Measurements from ENCODE around the gene LRFN2.

Gene LRFN2

DNA sequence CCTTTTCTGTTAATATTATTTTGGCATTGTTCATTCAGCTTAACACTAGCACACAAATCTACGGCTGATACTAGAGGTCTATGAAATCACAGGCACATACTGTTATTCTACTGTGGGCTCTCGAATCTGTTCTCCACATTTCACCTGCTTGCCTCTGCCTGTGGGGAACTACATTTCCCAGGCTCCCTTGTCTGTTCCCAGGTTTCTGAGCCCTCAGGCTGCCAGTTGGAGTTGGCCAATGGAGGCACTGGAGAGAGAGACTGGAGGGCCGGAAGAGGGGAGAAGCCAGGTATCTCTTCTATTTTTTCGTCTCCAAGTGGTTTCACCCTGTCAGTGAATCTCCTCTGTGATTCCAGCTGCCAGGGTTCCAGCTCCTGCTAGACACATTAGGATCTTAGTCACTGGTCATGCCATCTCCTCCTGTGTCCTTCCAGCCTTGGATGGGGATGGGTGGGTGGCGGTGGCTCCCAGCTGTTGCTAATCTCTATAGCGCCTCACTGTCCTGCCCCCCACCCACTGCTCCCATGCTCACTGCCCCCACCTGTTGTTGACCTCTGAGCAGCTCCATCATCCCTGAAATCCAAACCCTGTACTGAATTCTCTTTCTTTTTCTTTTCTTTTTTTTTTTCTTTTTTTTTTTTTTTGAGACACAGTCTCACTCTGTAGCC is 188.2 kb downstream of the LRFN2 start:
- no peak for DNase-seq (ENCODE audit: low read depth)

DNA sequence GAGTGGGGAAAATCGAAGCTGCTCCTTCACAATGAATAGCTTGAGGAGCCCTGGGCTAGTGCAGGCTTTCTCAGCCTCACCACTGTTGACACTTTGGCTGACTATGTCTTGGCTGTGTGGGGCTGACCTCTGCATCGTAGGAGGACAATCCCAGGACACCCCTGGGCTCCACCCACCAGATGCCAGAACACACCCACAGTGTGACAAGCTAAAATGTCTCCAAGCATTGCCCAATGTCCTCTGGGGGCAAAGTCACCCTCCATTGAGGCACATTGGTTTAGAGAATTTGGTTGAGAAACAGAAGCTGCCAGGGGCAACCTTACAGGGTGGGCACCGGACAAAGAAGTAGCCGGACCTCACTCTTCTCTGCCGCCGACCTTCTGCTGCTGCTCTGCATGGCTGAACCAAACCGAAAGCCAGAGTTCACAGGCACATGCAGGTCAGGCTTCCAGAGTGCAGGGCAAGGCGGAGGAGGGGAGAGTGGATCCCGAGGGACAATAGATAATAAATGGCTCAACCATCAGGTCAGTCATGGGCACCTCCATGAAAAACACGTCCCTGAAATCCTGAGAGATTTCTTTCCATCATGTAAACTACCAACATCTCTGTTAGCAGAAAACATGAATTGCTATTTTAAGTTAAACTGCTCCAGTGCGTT is 189.0 kb downstream of the LRFN2 start:
- DNase-seq (ENCODE audit: low read depth), result no peak

DNA sequence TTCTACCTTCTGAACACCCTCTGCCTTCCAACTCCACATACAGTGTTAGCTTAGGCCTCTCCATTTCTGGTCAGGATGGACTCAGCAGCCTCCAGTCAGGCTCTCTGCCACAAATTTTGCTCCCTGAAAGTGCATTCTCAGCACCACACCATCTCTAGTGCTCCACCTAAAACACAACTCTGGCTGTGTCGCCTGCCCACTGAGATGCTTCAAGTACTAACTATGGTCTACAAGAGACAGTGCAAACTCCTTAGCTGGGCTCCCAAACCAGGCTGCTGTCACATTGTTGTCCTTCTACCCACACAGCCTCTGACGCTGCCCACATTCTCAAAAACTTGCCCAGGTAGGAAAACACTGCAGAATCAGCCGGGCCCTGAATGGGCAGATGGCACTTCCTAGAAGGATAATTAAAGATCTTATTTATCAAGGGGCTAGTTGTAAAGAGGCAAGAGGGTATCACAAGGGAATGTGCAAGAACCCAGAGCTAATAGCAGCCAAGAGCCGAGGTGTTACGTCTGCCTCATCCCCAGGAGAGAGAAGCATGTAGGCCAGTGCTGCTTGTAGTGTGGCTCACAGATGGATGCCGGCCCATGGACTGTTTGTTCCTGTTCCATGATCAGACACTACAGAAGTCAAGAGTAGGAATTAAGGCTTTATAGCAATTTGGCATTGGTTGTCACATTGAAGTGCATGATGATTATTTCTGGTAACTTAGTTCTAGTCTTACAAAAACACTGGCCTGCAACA is 189.7 kb downstream of the LRFN2 start:
- DNase-seq (ENCODE audit: low read depth), result no peak

DNA sequence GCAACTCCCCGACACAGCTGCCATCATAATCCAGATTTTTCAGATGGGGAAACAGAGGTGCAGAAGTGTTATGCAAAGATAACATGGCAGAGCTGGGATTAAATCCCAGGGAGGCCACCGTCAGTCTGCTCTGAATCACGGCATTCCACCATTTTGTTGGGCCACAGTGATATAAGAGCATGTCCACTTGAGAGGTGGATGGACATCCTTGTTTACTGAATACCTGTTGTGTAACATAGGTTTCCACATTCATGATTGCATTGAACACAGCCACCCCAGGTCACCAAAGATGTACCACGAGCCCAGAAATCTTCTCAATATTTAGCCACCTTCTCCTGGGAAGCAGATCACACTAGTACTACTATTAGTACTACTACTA is 191.5 kb downstream of the LRFN2 start:
- DNase-seq (ENCODE audit: low read depth), result no peak

DNA sequence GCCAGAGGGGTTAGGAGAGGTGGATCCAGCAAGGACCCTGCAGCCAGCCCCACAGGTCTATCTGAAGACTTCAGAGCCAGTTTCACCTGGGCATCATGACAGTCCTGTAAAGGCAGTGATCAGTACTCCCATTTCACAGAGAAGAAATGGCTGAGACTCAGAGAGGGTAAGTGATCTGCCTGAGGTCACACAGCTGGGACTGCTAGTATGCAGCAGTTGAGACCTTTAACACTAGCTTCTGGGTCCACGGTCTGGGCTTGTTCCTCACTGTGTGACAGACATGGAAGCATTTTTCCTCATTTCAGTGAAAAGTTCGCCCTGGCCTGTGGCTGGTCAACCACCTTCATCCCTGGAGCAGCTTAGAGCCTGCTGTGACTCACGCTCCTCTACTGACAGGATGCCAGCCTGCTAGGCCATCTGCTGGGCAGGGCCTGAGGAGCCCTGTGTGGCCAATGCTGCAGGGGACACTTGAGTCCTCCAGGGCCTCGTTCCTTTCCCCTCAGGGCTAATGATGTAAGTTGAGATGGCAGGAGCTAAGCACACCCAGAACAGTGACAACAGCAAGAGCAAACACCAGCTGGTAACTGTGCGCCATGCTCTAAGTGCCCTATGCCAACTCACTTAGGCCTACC is 192.0 kb downstream of the LRFN2 start:
- no peak for DNase-seq (ENCODE audit: low read depth)

DNA sequence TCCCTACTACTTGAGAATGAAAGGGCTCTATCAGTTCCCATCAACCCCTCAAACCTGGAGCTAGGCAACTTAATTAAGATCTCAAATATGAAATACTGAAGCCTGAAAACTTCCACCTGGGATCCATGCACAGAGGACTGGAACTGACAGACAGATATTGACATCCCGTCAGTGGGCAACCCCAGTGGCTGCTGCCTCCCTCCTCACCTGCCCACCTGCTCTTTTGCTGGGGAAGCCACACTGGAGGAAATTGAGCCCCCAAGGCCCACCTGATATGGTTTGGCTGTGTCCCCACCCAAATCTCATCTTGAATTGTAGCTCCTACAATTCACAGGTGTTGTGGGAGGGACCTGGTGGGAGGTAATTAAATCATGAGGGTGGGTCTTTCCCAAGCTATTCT is 192.8 kb downstream of the LRFN2 start:
- no peak for DNase-seq (ENCODE audit: low read depth)

DNA sequence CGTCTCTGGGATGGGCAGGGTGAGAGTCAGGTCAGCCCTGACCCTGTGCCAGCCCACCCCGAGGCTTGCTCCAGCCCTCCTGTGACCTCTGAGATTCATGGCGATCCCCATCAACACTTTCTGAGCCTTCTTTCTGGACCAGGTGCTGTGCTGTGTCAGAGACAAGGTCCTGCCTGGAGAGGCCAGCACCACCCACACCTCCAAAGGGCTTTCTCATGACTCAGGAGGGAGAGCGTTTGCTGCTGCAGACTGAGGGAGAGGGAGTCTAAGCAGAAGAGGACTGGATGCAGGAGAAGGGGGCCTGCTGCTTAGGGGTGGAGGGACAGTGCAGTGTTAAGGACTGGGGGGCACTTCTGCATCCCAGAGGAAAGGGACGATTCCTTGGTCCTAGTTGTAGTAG is 193.5 kb downstream of the LRFN2 start:
- no peak for DNase-seq (ENCODE audit: low read depth)

DNA sequence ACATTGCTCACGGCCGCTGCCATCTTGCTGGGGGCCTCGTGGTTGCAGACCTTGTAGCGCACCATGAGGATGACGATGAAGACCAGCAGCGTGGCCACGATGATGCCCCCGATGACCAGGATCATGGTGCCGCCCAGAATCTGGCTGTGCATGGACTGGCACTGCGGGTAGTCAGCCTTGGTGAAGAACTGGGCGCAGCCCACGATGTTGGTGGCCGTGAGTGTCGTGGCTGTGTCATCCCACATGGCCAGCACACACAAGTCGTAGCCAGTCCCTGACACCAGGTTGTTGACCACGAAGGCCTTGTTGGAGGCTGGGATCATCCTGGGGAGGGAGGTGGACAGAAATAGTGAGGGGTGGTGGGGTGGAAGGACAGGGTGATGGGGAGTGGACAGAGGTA is 194.6 kb downstream of the LRFN2 start:
- DNase-seq (ENCODE audit: low read depth), result no peak

DNA sequence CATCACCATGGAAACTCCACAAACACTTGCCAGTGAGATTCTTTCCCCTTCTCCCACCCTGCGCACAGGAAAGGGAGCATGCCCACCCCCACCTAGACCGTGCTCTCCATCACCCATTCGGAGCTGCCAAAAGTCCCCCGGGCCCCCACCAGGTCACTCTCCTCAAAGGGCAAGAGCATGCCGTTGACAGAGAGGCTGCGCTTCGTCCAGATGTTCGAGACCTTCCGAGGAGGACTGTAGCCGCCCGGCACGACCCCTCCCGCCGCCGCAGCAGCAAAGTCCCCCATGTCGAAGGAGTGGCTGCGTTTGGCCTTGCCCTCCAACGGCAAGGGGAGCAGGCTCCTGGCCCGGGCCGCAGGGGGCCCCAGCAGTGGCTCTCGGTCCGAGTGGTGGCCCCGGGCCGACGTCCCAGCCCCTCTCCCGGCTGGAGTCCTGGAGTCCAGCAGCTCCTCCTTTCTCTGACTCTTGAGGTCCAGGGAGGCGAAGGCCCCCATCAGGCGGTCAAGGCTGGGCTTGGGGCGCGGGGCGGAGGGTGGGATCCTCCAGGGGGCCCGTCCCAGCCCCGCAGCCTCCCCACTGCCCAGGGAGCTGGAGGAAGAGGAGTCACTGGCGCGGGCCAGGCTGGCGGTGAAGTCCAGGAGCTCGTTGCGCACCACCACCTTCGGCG is 195.2 kb downstream of the LRFN2 start:
- DNase-seq (ENCODE audit: low read depth), result no peak

DNA sequence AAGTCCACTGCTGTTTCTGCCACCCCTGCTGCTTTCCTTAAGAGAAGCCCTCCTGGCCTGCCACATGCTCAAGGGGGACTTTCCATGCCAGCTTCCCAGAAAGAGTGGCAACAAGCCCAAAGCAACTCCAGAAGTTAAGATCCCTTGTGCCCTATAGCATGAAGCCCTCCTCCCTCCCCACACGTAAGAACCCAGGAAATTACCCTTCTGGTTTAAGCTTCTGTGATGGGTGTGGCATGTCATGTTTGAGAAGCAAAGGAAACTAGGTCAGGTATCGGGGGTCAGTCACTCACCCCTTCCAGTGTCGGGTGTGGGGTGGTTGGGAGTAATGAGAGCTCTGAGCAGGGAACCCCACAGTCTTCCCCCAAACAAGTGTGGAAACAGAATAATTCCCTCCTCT is 196.1 kb downstream of the LRFN2 start:
- DNase-seq (ENCODE audit: low read depth), result no peak

DNA sequence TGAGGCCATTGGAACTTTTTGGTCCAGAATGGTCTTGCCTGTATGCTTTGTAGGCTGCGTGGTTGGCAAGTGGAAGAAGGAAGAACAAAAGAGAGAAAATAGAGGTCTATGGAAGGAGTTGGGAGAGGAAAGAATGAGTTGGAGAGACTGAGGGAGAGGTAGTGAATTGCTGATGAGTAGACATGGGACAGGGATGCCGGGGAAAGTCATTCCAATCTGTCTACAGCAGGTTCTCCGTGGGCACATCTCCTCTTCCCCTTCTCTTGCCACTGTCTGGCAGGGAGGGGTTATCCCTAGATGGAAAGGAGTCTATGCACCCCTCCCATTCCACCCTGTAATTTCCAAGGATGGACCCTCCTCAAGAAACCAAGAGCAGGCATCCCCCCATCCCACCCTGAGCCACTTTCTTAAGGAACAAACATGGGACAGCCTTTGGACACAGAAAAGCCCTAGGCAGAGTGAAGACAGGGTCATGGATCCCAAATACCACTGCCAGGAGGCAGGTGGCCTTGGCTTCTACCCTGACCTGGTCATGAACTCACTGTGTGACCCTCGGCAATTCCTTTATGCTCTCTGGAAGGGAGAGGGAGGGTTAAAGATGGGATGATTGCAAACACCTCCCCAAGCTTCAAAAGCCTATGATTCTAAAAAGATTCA is 196.9 kb downstream of the LRFN2 start:
- DNase-seq (ENCODE audit: low read depth), result no peak

DNA sequence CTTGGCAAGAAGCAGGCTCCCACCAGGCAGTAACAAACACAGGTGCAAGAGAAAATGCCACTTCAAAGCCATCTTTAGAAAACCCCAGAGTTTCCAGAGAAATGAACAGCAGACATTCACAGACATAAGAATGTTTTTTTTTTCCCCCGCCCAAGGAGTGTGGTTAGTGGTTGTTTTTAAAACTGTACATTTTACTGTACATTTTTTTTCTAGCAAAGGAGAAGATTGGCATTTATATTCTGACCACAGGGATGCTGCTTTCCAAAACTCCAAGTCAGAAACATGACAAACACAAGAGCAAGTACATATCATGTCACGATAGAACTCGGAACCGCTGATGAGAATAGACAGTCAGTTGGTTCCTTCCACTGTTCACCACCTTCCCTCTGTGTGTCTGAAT is 197.9 kb downstream of the LRFN2 start:
- DNase-seq (ENCODE audit: low read depth), result no peak

DNA sequence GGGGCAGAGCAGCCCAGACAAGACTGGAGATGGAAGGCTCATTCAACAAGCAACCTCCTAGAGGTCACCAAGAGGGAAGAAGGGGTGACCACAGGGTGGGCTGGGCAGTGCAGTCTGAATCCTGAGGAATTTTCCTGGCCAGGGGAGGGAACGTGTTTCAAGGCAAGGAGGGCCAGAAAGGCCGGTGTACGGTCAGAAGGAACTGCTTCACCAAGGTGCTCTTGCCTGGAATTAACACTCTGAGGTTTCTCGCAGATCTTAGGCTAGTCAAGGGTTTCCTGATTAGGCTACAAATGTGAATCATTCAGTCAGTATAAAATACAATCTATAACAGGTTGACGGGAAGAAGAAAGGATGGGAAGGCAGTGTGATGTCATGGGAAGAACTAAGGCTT is 199.3 kb downstream of the LRFN2 start:
- no peak for DNase-seq (ENCODE audit: low read depth)

DNA sequence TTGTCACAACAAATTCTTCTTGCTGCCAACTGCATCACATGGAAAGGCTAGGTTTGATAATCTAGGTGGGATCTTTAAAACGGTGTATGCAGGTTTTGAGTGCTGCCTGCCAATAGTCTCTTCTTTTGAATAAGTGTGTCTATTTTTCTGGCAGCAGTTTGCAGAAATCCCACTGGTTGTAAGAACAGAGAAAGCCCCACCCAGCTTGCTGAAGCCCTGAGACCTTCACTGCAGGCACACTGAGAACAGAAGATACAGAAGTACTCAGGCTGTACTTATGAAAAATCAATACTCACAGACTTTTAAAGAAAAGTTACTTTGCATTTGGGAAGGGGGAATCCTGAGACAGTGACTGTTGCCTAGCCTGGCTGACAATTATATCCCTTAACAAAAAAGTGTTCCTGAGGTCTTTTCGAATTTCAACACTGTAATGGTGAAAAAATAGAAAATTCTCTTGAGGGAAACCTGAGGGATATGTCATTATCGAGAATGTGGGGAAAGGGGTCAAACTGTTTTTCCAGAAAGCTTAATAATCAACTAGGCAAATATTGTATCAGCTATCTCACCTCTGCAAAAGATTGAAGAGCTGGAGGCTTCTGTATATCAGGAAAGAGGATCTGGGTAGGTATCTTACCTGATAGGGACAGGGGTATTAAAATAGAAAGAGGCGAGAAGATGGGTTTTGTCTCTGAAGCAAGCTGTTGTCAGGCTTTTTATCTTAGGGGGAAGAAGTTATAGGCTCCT is 199.9 kb downstream of the LRFN2 start:
- no peak for DNase-seq (ENCODE audit: low read depth)

DNA sequence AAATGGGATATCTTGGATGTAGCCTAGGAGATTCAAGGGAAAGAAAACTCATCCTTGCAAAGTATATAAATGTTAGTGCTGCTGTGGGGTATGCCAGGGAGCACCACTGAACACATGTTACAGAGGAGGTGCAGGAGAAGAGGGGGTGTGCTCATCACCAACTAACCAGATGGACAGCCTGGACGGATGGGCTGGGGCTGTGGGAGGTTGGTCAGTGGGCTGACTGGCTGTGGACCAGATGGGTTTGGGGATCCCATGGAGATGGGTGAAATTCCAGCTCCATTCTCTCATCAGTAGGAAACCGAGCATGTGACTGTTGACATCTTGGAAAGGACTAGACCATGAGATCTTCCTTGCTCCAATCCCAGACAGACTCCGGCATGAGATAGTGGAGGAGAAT is 201.0 kb downstream of the LRFN2 start:
- DNase-seq (ENCODE audit: low read depth), result no peak

DNA sequence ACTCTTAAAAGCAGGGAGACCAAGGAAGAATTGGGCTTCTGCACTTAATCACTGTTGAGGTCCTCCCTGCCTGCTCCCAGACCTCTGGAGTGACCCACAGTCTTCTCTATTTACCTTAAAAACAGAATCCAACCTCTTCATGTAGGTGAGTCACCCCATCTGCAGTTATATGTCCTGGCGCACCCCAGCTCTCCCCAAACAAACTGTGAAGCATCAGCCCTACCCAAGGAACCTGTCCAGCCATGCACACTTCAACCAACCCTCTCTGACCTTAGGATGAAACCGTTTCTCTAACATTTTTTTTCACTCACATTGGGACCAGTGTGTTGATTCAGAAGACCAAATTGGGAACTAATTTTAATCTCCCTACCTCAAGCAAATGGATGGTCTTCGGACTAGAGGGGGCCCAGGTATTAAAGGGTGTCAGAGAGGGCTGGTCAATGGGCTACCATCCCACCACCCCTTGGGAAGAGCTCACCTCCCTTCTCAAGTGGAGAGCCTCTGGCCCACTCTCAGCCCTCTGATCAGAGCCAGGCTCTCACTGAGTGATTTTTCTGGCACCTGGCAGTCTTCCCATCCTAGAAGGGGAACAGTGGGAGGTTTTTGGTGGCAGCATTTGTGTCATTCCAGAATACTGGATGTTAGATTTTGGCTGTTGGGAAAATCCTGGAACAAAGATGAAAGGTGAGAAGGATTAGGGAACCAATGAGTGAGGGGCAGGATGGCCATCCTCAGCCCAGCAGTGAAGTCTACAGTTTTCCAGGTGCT is 203.6 kb downstream of the LRFN2 start:
- no peak for DNase-seq (ENCODE audit: low read depth)

DNA sequence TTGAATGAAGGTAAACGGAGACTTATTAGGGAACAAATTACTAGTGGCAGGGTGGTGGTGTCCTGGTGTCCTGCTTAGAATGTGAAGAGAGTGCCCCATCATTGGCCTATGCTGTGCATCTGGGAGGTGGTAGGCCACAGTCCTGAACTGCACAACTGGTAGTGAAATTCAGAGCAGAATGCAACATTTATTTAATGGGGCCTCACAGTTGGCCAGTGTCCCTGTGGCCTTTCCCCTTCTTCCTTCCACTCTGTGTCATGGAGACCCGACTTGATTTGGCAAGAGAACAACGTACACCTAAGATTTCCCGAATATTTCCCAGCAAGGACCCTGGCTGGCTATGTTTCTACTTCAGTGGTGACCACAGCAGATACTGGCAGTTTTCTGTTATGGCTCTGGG is 206.9 kb downstream of the LRFN2 start:
- no peak for DNase-seq (ENCODE audit: low read depth)

DNA sequence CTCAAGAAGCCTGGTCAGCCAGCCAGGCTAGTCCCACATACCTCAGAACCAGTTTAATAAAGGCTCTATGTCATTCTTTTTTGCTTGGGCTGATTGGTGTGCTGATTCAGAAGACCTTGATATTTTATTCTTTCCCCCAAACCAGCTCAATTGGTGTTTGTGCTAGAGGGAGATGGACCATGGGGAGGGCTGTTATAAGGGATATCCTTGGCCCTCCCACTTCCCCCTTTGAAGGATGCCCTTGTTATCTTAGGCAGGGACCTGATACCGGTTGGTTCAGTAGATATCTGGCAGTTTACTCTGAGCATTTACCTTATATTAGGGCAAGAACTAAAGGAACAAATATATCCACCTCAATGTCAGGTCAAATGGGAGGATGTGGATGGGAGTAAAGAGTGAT is 207.4 kb downstream of the LRFN2 start:
- DNase-seq (ENCODE audit: low read depth), result no peak

DNA sequence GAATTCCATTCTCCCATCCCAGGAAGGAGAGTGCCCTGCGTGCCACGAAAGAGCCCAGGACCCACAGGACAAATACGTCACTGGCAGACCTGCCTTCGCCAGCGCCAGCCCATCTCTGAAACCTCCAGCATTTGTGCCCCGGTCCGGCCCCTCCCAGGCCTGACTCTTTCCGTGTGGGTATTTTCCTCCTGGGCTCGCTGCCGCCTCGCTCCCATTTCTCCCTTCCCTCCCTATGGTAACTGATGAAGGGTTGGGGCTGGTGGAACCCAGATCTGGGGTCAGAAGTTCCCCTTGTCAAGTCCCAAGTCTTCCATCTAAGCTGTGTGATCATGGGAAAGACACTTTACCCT is 208.5 kb downstream of the LRFN2 start:
- DNase-seq (ENCODE audit: low read depth), result no peak

DNA sequence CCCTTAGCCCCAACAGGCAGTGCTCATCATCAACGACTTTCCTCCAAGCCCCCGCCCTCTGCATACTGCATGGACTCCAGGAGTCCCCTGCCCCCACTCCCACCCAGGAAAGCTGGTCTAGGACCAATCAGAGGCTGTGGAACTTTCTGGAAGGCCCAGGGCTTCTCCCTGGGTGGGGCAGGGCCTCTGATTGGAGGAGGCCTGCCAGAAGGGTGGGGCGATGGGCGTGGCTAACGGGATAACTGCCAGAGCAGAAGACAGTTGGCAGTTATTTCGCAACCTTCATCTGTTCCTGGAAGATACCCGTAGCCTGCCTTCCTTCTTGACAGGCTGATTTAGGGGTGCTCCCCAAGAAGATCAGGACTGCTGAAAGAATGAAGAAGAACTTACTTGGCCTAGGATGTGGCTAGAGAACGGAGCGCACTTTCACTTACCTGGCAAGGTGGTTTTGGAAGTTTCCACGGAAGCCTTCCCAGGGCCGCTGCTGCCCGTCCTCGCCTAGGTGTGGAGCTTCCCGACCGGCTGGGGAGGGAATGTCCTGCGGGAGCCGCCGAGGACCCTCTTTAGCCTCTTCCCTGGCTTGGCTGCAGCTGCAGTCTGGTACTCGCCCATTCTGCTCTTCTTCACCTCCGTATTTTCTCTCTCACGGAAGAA is 209.0 kb downstream of the LRFN2 start:
- DNase-seq (ENCODE audit: low read depth), result no peak
